ENCODE data around the gene TCERG1L.

DNA sequence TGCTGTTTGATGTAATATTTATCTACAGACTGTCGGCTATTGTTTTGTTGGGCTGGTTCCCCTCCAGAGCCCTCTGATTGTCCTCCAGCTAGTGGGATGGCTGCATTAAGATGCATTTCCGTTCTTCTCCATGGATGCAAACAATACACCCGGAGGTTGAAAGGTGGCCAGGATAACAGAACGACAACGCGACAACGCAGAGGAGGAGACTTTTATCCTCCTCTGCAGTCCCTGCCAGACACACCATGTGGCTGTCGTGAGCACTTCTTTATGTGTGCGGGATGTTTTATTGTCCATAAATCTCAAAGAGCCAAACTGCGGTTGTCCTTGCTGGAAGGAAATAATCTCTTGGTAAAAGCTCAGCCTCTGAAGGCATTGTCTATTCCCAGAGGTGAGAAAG, 39.1 kb upstream of the TCERG1L start:
- TF ChIP-seq POLR2AphosphoS5 (IDR thresholded peaks at IDR 0.05; ENCODE audit: insufficient read depth in 1 of 2, low read depth in 1 of 2) (no peak), POLR2A (IDR thresholded peaks at IDR 0.05) (no peak)
